Putamen (tissue), 1 donor: ENCODE data around the gene DSCAM.

Source experiments
- DNase-seq: peaks from one replicate; pipeline ENCODE4 v3.0.0-alpha.2; 2016; ENCODE audit warnings: low spot score

DSCAM gene

DNA sequence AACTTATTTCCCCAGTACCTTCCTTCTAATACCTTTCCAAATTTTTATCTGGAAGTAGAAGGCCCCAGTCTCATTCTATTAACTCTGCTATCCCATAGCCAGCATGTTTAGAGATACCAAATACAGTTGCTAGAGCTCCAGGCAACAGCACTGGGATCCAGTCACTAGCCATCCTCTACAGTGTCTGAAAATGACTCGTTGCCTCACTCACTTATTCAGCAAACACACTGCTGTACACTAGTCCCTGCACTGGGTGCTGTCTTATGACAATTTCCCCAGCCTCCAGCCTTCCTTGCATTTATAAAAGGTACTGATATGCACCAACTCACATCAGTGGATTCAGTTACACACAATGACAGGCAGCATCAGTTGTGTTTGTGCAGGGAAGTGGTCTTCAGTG is 179.0 kb downstream of the DSCAM start:
- no peak for DNase-seq

DNA sequence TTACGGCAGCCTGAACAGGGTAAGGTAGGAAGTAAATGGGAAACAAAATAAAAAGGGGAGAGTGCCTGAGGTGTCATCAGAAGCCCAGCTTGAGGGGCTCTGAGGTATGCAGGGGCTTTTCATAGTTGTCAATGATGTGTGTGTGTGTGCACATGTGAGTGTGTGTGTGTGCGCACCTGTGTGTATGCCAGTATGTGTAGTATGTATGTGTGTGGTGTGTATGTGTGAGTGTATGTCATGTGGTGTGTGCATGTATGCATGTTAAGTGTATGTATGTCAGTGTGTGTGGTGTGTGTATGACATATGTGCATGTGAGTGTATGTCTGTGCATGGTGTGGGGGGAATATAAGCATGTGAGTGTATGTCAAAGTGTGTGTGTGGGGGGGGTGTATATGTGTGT is 184.1 kb downstream of the DSCAM start:
- no peak for DNase-seq

DNA sequence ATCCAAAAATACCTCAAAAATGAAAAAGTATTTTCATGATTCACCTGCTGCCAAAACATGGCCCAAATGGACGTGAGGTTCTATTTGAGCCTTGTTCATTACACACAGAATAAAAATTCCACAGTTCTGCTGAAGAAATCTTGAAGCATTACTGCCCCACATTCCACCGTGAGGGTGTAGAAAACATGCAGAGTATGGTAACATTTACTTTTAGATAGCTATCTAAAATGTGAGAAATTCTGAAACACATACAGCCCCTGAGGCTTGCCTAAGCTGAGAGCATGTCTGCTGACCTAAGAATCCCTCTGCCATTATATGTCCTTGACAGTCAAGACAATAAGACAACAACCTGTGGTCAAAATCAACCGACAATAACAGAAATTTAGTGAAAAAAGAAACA is 186.5 kb downstream of the DSCAM start:
- no peak for DNase-seq

DNA sequence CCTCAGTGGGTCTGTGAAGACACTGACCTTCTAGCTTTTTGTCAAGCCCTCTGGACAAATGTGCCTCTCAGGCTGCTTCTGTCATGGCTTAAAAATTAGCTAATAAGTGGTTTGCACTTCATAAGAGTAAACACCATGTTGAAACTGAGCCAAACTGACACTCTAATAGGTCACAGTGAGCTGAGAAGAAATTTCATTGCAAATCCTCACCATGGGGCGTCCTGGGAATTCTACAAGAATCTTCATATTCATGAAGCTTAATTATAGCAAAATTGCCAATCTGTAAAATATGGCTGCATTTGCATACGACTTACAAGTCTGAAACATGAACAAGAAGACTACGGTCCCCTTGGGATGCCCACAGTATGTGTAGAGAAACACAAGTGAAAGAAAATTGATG is 188.6 kb downstream of the DSCAM start:
- DNase-seq, result no peak

DNA sequence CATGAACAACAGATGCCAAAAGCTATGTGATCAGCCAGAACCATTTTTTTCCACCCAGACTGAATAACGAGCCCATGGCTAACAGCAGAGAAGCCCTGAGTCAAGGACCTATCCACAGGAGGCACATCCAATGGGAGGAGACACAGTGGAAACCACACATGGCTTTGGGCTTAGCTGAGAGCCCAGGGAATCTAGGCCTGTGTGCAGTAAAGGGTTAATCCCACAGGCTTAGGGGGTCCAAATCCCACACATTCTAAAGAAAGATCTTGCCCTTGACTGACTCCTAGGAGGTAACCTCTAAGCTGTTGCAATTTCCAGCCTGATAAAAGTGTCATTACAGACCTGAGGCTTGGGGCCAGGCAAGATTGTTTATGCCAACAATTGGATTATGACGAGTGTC is 194.5 kb downstream of the DSCAM start:
- DNase-seq, result no peak

DNA sequence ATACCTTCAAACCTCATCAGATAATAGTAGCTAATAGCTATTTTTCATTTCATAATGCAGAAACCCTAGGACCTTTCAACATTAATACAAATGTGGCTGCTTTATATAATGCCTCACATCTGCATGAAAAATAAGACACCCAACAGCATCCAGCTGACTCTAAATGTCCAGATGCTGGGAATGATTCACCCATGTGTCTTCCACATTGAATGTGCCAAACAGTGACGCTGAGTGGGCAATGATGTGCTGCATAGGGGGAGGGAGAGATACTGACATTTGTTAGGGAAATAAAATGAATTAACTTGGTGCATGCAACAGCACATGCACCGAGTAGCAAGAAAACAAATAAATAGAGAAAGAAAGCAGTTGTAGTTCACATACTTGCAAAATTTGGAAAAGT is 199.3 kb downstream of the DSCAM start:
- no peak for DNase-seq

DNA sequence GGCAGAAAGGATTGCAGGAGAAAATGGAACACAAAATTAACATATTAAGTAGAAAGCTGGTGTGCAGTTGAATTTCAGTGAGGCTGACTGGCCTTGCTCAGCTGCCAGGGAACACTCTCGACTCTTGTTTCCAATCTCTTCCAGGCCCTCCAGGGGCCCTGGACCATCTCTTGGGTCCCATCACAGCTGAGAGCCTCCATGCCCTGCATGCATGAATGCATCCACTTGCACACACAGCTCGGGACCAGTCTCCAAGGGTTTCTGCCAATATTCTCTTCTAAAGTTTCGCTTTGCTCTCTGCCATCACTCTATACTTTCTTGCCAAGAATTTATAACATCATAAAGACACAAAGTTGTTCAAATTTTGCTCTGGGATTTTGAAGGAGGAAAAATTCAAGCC is 200.3 kb downstream of the DSCAM start:
- no peak for DNase-seq

DNA sequence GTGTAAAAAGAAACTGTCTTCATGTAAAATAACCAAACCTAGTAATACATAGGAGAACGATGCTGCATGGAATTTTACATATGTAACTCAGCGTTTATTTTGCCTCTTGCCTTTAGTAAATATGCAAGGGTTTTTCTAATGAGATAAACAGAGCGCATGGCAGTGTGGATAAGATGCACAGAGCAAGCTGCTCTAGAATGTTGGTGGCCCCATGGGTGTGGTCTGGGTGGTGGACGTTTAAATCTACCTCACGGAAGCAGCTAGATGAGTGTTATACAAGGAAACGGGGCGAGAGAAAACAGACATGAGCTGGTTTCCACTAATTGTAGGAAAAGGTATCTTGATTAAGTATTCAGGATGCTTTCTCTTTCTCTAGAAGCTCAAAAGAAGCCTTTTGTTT is 205.9 kb downstream of the DSCAM start:
- no peak for DNase-seq

DNA sequence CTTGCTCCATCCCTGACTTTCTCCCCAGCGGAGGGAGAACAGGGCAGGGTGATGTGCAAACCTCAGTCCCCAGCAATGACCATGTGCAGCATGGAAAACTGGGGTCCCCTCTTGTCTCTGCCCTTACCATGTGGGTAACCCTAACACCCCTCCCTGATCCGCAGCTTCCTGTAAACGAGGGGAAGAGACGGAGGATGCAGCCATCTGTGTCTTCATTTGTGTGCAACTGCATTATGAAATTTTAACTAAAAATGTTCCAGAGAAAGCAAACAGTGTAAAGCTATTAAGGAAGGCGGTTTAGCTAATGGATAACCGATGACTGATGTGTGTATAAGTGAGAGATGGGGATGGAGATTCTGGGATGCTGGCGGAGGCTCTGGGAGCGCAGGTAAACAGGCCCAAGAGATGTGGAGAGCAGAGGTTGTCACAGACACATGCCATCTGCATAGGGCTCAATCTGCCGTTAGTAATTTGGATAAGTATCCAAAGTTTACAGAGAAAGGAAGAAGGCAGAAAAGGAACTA is 206.6 kb downstream of the DSCAM start:
- DNase-seq, result no peak

DNA sequence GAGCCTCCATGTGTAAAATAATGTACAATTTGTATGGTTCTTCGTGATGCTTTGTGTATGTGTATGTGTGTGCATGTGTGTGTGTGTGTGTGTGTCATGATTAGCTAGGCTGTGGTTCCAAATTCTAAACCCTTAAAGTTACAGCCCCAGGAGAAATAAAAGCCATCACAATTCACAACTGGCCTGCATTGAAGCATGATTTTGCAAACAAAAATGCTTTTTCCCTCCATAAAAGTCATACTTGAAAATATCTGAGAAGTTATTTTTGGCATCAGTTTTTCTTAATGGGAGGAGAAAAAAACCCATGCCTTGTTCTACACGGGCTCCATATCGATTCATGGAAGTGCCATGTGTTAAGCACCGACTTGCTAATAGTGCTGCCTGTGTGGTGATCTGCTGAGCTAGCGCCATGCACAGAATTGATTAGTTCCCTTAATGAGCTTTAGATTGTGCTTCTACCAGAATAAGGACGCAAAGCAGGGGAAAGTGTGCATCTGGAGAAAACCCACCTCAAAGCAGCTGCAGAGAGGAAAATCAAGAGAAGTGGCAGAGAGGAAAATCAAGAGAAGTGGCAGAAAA is 207.3 kb downstream of the DSCAM start:
- no peak for DNase-seq

DNA sequence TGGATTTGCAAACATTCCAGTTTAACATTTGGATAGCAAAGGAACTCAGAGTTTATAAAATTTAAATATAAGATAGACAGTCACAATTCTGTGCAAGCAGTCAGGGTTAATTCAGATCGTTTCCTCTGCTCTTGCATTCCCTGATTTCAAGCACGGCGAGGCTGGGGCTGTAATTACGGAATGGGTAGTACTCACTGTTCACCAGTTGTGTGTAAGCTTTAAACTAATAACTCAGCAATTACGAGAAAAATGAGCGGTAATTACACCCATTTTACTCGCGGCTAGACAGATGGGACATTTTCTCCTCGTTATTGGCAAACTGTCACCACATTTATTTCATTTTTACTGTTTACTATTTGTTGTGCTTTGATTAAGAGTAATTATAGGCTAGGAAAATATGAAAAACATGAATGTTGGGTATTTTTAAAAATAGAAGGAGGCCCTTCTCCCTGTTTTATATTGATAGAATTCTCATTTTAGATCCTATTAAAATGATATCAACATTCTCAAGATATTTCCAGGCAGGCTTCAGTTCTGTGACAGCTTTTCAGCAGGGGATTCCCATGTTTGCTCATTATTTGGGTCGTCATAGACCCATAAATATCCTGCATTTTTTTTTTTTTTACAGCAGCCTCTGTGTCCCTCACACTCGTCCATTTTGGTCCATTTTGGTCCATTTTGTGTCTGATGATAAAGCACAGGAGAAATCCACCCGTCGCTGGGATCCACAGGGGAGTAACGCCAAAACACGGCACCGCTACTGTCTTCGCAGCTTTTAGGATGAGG is 208.3 kb downstream of the DSCAM start:
- no peak for DNase-seq

DNA sequence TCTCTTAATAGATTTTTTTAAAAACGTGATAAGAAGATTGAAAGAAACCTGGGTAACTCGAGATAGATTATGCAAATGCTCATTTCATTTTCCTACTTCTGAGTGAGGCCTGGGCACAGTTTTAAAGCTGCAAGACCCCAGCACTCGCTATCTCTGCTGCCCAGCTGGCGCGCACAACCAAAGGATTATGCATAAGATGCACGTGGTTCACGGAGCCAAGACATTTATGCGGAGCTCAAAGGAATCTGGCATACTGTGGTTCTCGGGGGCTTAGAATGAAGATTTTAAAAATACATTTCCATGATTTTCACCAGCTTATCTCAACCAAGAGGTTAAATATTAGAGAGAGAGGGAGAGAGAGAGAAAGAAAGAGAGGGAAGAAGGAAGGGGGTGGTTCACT is 210.9 kb downstream of the DSCAM start:
- DNase-seq, result no peak

DNA sequence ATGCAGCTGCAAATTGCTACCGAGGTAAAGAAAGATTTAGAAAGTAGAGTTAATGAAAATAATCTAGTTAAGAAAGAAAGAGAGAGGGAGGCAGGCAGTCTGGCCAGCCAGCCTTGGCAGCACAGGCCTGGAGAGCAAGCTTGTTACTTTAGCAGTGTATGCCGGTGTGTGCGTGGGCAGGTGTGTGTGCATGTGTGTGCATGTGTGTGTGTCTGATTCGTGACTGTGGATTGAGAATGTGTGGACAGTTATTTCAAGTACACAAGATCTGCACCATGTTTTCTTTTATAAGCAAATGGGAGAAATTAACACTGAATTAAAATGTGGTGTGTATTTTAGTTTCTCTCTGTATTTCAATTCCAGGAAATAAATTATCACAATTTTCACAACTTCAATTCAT is 211.6 kb downstream of the DSCAM start:
- no peak for DNase-seq

DNA sequence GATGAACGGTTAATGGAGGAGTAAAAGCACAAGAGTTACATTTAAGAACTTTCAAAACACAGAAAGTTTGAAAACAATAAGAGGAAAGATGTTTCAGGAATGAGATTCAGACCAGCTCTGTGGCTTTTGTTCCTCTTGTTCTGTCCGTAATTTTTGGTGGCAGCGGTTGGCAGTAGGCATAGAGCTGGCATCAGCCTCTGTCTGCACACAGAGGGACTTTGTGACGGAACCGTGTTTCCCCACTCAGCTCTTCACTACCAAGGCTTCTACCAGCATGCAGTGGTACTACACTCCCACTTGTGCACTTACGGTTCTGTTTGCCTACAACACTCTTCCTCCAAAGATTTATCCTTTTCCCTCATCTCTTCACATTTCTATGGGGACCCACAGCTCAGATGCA is 212.8 kb downstream of the DSCAM start:
- DNase-seq, result no peak

DNA sequence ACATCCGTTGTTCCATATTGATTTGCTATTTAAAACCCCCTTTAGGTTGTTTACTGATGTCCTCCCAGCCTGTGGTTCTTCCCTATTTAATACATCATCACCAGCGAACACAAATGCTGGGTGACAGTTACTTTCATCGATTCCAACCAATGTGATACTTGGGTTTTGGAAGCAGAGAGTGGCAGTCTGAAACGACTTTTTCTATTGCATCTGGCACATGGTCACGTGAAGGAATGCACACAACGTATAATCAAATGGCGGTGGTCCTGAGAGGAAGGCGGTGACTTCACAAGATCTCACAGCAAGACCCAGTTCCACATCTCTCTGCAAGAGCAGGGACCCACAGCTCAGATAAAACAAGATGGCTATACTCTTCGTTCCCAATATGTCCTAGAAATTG is 213.9 kb downstream of the DSCAM start:
- DNase-seq, result no peak

DNA sequence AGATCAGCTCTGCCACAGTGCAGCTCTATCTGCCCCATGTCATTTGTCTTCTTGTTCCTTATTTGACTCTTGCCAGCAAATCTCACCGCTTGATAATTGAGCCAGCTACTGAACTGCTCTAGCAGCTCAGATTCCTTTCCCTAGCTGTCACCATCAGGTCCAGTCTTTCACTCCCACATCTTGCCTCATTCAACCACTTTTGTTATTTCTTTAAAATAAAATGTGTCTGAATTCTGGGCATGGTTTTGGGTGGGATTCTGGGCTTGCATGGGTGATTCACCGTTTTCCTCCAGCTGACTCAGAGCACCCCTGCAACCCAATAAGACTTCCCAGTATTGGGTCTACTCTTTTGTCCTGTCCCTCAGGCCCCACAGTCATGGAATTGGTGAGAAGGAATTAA is 215.7 kb downstream of the DSCAM start:
- no peak for DNase-seq

DNA sequence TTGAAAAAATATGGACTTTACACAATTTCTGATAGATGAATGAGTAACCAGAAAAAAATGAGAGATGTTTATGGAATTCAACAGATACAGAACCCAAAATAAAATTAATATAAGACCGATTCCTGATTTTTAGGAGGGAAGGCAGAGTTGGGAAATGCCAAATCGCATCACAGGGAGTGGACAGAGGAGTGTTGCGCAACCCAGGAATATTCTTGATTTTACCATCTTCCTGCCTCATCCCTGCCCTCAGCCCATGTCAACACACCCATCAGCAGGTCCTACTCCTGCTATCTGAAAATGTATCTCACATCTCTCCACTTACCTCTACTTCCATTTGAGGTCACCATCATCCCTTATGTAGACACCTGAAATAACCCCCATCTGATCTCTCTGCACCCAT is 221.0 kb downstream of the DSCAM start:
- DNase-seq, result no peak

DNA sequence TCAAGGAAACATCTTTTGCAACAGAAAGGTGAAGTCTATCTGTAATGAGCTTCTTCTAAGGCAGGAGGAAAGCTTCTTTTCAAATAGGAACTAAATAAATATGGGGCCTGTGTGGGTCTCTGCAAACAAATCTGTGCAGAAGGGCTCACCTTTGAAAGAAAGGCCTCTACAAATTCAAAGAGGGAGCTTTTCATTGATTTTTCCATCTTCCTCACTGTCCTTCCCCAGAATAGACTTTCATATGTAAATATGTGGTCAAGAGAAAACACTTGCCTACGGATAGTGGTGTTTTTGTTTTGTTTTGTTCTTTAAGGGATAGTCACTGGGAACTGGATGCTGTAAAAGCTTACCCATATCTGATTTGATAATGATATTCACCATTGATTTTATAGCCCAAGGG is 223.4 kb downstream of the DSCAM start:
- DNase-seq, result no peak

DNA sequence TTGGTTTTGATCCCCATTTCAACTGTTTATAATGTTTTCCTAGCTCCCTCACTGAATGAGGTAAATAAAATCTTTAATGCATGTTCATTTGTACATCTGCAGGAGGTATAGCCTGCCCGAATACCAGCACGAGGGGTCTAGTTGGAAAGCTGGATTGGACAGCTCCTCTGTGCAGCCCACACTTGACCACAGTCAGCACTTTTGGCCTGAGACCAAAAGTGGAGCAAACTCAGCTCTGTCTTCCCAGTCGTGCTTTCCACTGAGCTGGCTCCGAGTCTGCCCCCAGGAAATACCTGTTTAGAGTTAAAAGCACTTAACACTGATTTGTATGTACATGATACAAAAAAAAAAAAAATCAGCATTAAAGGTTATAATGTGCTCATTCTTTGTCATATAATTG is 224.4 kb downstream of the DSCAM start:
- no peak for DNase-seq

DNA sequence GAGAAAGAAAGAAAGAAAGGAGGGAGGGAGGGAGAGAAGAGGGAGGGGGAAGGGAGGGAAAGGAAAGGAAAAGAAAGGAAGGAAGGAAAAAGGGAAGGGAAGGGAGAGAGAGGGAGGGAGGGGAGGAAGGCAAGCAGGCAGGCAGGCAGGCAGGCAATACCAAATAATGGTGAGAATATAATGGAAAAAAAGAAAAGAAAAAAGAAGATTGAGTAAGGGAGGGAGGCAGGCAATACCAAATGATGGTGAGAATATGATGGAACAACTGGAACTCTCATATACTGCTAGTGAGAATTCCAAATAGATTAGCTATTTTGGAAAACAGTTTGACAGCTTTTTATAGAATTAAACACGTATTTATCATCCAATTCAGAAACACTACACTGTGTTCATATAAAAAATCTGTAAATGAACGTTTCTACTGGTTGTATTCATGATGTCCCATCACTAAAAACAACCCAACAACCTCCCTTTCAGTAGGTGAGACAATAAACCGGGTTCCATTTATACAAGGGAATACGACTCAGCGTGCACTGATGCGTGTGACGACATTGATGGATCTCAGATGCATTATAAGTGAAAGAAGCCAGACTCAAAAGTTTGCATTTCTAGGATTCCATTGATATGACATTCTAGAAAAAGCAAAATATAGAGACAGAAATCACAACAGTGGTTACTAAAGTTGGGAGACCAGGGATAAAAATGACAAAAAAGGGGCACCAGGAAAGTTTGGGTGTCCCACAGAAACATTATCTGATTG is 226.4 kb downstream of the DSCAM start:
- no peak for DNase-seq

DNA sequence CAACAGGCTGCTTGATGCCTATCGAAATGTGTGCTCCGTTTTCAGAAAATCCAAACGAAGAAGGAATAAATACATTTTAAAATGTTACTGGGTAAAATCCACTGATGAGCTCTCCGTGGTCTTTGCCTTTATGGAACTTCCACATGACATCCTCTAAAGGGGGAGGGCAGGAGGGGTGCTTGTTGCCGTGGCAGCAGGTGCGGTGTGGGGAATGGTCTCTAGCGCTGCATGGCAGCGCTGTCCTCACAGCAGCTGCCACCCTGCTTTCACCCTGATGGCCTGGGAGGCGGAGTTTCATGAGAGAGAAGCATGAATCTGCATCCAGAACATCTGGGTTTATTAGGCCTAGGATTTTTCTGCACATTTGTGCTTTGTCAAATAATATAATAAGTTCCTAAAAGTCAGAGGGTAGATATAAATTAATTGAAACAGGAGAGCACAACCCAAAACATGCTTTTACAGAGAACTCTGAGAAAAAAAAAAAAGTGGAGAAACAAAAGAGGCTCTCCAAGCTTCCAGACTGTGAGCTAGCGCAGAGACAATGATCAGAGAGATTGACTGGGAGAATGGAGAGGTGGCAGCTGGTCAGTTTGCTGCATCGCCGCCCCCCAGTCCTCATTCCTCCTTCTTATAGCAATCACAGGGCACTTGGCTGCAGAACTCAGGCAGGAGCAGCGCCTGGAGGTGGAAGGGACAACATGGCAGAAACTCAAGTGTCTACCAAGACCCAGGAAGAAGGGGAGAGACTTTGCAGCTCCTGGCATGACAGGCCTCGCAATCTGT is 228.6 kb downstream of the DSCAM start:
- no peak for DNase-seq

DNA sequence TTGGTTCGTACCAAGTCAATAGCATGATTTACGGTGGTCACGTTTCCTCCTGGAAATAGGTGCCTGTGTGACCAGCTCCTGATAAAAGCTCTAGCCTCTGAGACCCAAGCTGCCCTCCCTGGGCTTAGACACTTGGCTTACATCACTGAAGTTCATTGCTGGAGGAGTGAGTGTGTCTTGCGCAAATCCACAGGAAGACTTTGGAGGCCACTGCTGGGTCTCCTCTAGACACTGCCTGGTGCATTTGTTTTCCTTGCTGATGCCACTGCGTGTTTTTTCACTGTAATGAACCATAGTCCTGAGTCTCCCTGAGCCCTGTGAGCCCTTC is 230.6 kb downstream of the DSCAM start:
- DNase-seq, result no peak
